ENCODE measurements around the gene TMEM178A.
"Not testable (repeated sequence)": the region's sequence is repeated elsewhere in the genome, so short reads cannot be mapped to it uniquely, and the experiment has no call there.

TMEM178A gene

GRCh38 chr2:39650468-39650867 lies 15.2 kb upstream of the TMEM178A start:
- POLR2A ChIA-PET (ENCODE audit: low non-redundant PET): no interaction called here
- TF ChIP-seq CTCF (conservative IDR thresholded peaks at IDR 0.05; ENCODE audit: low read depth): no peak
- CTCF ChIA-PET: interaction anchor here (0.6 kb wide), 1 partner anchor 1350 kb away, joined by 3 read pairs; no protein-coding TSS in a partner anchor
- H3K27ac ChIP-seq: no peak overlapping the region
- DNase-seq (ENCODE audit: low spot score): no peak

GRCh38 chr2:39656215-39656614 lies 9.5 kb upstream of the TMEM178A start:
- CTCF ChIA-PET; POLR2A ChIA-PET (ENCODE audit: low non-redundant PET); DNase-seq (ENCODE audit: low spot score): not testable (repeated sequence)

GRCh38 chr2:39657287-39657937 lies 8.3 kb upstream of the TMEM178A start:
- ChIA-PET CTCF (interaction anchor here (0.5 to 0.6 kb wide), 3 partner anchors 126 to 831 kb away, joined by 3 to 4 read pairs (median 3); no protein-coding TSS in a partner anchor), POLR2A (ENCODE audit: low non-redundant PET) (no interaction called here)
- TF ChIP-seq CTCF (conservative IDR thresholded peaks at IDR 0.05; ENCODE audit: low read depth): no peak
- H3K27ac ChIP-seq: no peak overlapping the region
- DNase-seq (ENCODE audit: low spot score): no peak

More at GRCh38 chr2:39656215-39656614, 9.5 kb upstream of the TMEM178A start:
- not testable (repeated sequence) for H3K27ac ChIP-seq

GRCh38 chr2:39658371-39658770 lies 7.3 kb upstream of the TMEM178A start:
- no peak for DNase-seq (ENCODE audit: low spot score)
- no peak for TF ChIP-seq CTCF (conservative IDR thresholded peaks at IDR 0.05; ENCODE audit: low read depth)
- H3K27ac ChIP-seq: no peak overlapping the region
- ChIA-PET CTCF (interaction anchor here (0.6 kb wide), 1 partner anchor 832 kb away, joined by 4 read pairs; no protein-coding TSS in a partner anchor), POLR2A (ENCODE audit: low non-redundant PET) (no interaction called here)

GRCh38 chr2:39659765-39660611 lies 5.7 kb upstream of the TMEM178A start:
- POLR2A ChIA-PET (ENCODE audit: low non-redundant PET): no interaction called here
- no peak overlapping the region for H3K27ac ChIP-seq
- CTCF ChIA-PET: no interaction called here
- DNase-seq (ENCODE audit: low spot score): no peak
- no peak for TF ChIP-seq CTCF (conservative IDR thresholded peaks at IDR 0.05; ENCODE audit: low read depth)

- ChIA-PET CTCF (interaction anchor here (0.7 kb wide), 1 partner anchor 16 kb away, joined by 3 read pairs; no protein-coding TSS in a partner anchor), POLR2A (ENCODE audit: low non-redundant PET) (no interaction called here)
- TF ChIP-seq CTCF (conservative IDR thresholded peaks at IDR 0.05; ENCODE audit: low read depth): no peak
- no peak overlapping the region for H3K27ac ChIP-seq
- DNase-seq (ENCODE audit: low spot score): no peak
Measured at GRCh38 chr2:39660612-39661236, 5.0 kb upstream of the TMEM178A start.

Data from RWPE1 (cell line).